ENCODE measurements around the gene AUTS2. TPM values are rescaled to one million over a fixed set of nuclear protein-coding genes. Genes with fewer than 3 reads are reported as not detected.

The AUTS2 gene
- total and polyA plus RNA-seq, 10 of the 15 experiments (the other 5 are each of a cell fraction or from before 2014, with no cell fraction given), result 6.4 to 55.6 (median 21.6) TPM

GRCh38 chr7:70414368-70414767, 816.1 kb downstream of the AUTS2 start:
- intact Hi-C loops (cut with micrococcal nuclease; ENCODE audit: unreplicated experiment) (no loop called here), in situ Hi-C loops (cut with MboI) (no loop called here)
- Histone ChIP-seq H3K4me3 (no peak overlapping the region), H3K4me2 (ENCODE audit: control insufficient read depth, insufficient read depth) (no peak overlapping the region), H3K27ac (ENCODE audit: control insufficient read depth, insufficient read depth) (no peak overlapping the region), H3K9me3 (replicated peaks; ENCODE audit: control insufficient read depth, insufficient read depth, low read length) (no peaks in the 10 kb centered on the region), H3K27me3 (replicated peaks in 1 of 2; ENCODE audit: control insufficient read depth in 2 of 2, insufficient read depth in 2 of 2, low read length in 1 of 2) (no peaks in the 10 kb centered on the region), H3K9ac (ENCODE audit: control insufficient read depth, insufficient read depth, low read length) (no peak overlapping the region), H3K36me3 (ENCODE audit: control insufficient read depth in 2 of 2, insufficient read depth in 2 of 2, low read length in 1 of 2) (peaks cover 0 to 2% of the 10 kb centered on the region in 2 experiments; a peak in 2 of 4 replicates), H3K4me1 (ENCODE audit: control insufficient read depth, insufficient read depth, low read length) (peaks cover 14% of the 10 kb centered on the region), H2AFZ (ENCODE audit: control insufficient read depth, low read depth, low read length) (no peak overlapping the region), H3K79me2 (ENCODE audit: control insufficient read depth, insufficient read depth, low read length) (no peaks in the 10 kb centered on the region), H4K20me1 (ENCODE audit: control insufficient read depth, insufficient read depth) (no peaks in the 10 kb centered on the region)
- POLR2A ChIA-PET, result no interaction called here
- 59% methylated on average over 6 of the region's 6 CpGs for WGBS (ENCODE audit: insufficient coverage, insufficient replicate concordance, low lambda C conversion rate, missing lambda C conversion rate)
- CTCF ChIA-PET, result interaction anchor here (0.5 to 1.2 kb wide), 2 partner anchors 14 to 307 kb away, joined by 3 read pairs; no protein-coding TSS in a partner anchor
- no TSS peak for BruUV-seq (replicated peaks)
- ATAC-seq (no peak), FAIRE-seq (no peak), DNase-seq (ENCODE audit: low read depth, low spot score) (no peak)
- SMC1A ChIA-PET (ENCODE audit: uncharacterized antibody, unreplicated experiment), result interaction anchor here (1.0 to 3.2 kb wide), 3 partner anchors 12 to 18 kb away, joined by 4 to 10 read pairs (median 4); no protein-coding TSS in a partner anchor
- no peak for TF ChIP-seq KDM1A (IDR thresholded peaks at IDR 0.05; ENCODE audit: borderline replicate concordance)
- no peak for TF ChIP-seq DPF2 (IDR thresholded peaks at IDR 0.05)
- TF ChIP-seq STAT3 (IDR thresholded peaks at IDR 0.05; ENCODE audit: low read depth, low read length), result no peak
- no peak for TF ChIP-seq YBX1 (IDR thresholded peaks at IDR 0.05)
- no peak for TF ChIP-seq IRF3 (IDR thresholded peaks at IDR 0.05)
- no peak for TF ChIP-seq SPI1 (IDR thresholded peaks at IDR 0.05; ENCODE audit: borderline replicate concordance, insufficient read depth, low read depth, low read length)
- TF ChIP-seq SIN3A (IDR thresholded peaks at IDR 0.05; ENCODE audit: low read depth, low read length), result no peak
- RAD21 ChIA-PET (ENCODE audit: unreplicated experiment), result no interaction called here

Measured in GM12878 (cell line).